Choroid plexus epithelial cell (primary cell): Measurements from ENCODE around the gene BRD3.

ENCODE experiments used
- DNase-seq: peaks from one replicate; pipeline ENCODE4 v3.0.0-alpha.2; 2010; ENCODE audit warnings: low read depth
- H3K4me3 ChIP-seq: 2 replicates; pipeline ENCODE4 v1.5.1; 2011; ENCODE audit warnings: low read depth, mild to moderate bottlenecking, control low read depth, low read length, moderate library complexity
- CTCF ChIP-seq: conservative IDR thresholded peaks from 2 replicates; pipeline ENCODE4 v1.5.1; 2011; ENCODE audit warnings: low read depth, mild to moderate bottlenecking, control low read depth, inconsistent platforms, low read length, moderate library complexity

The BRD3 gene

GRCh38 chr9:133987946-133988665 is 79.7 kb downstream of the BRD3 start:
- H3K4me3 ChIP-seq: no peak overlapping the region
- no peak for DNase-seq
- no peak for TF ChIP-seq CTCF

- no peak for DNase-seq
- no peak overlapping the region for H3K4me3 ChIP-seq
- no peak for TF ChIP-seq CTCF
These were observed 80.4 kb downstream of the BRD3 start for GRCh38 chr9:133987446-133987788.

- TF ChIP-seq CTCF: no peak
- DNase-seq: no peak
These were observed 80.9 kb downstream of the BRD3 start for GRCh38 chr9:133986774-133987445.

GRCh38 chr9:133986061-133986460 is 81.8 kb downstream of the BRD3 start:
- DNase-seq: no peak
- no peak for TF ChIP-seq CTCF
- H3K4me3 ChIP-seq: no peak overlapping the region

More at GRCh38 chr9:133986774-133987445, 80.9 kb downstream of the BRD3 start:
- no peak overlapping the region for H3K4me3 ChIP-seq

- no peak for TF ChIP-seq CTCF
- DNase-seq: no peak
- H3K4me3 ChIP-seq: no peak overlapping the region
These were observed 84.7 kb downstream of the BRD3 start for GRCh38 chr9:133982971-133983720.

- H3K4me3 ChIP-seq: no peak overlapping the region
- TF ChIP-seq CTCF: no peak
- no peak for DNase-seq
These were observed 85.7 kb downstream of the BRD3 start for GRCh38 chr9:133981958-133982681.
